Neural progenitor cell (in vitro differentiated cells): ENCODE measurements around the gene LMAN2. TPM values are rescaled to one million over a fixed set of nuclear protein-coding genes. Genes with fewer than 3 reads are reported as not detected.
"Not testable (repeated sequence)": the region's sequence is repeated elsewhere in the genome, so short reads cannot be mapped to it uniquely, and the experiment has no call there.

Experiments
- DNase-seq: peaks from one replicate; pipeline ENCODE4 v3.0.0-alpha.2; 2016; ENCODE audit warnings: low spot score
- H2AFZ ChIP-seq: fragments of 200-600 bp; sonication (generic); replicated peaks from 2 replicates; pipeline ENCODE4 v1.6.1; 2016; ENCODE audit warnings: antibody characterized with exemption
- H3F3A ChIP-seq: fragments of 200-600 bp; sonication (generic); 2 replicates; pipeline ENCODE4 v1.6.1; 2016; ENCODE audit warnings: antibody characterized with exemption, low read depth
- H3K27ac ChIP-seq: fragments of 200-600 bp; sonication (generic); 2 replicates; pipeline ENCODE4 v1.5.1; 2016; ENCODE audit warnings: mild to moderate bottlenecking
- H3K27me3 ChIP-seq: fragments of 200-600 bp; sonication (generic); 2 replicates; pipeline ENCODE4 v1.6.1; 2016; ENCODE audit warnings: mild to moderate bottlenecking, moderate library complexity
- H3K36me3 ChIP-seq: fragments of 200-600 bp; sonication (generic); 2 replicates; pipeline ENCODE4 v1.5.1; 2016
- H3K4me1 ChIP-seq: fragments of 200-600 bp; sonication (generic); 2 replicates; pipeline ENCODE4 v1.6.1; 2016; ENCODE audit warnings: mixed run types
- H3K4me2 ChIP-seq: fragments of 200-600 bp; sonication (generic); 2 replicates; pipeline ENCODE4 v1.6.1; 2016
- H3K4me3 ChIP-seq: fragments of 200-600 bp; sonication (generic); 2 replicates; pipeline ENCODE4 v1.5.1; 2016
- H3K79me2 ChIP-seq: fragments of 200-600 bp; sonication (generic); 2 replicates; pipeline ENCODE4 v1.6.1; 2016; ENCODE audit warnings: low read depth
- H3K9ac ChIP-seq: fragments of 200-600 bp; sonication (generic); 2 replicates; pipeline ENCODE4 v1.6.1; 2016
- H3K9me3 ChIP-seq: fragments of 200-600 bp; sonication (generic); 2 replicates; pipeline ENCODE4 v1.5.1; 2016; ENCODE audit warnings: low read depth
- H4K20me1 ChIP-seq: fragments of 200-600 bp; sonication (generic); 2 replicates; pipeline ENCODE4 v1.6.1; 2016; ENCODE audit warnings: low read depth
- H3K27ac Mint-ChIP-seq: 3 replicates; pipeline ENCODE4 v1.8.0; 2021; ENCODE audit warnings: mixed read lengths
- H3K27me3 Mint-ChIP-seq: 2 replicates; pipeline ENCODE4 v1.8.0; 2022; ENCODE audit warnings: low read depth, mild to moderate bottlenecking, inconsistent platforms, moderate library complexity, mixed read lengths; ENCODE audit not compliant: insufficient read depth
- H3K36me3 Mint-ChIP-seq: 3 replicates; pipeline ENCODE4 v1.8.0; 2021; ENCODE audit warnings: mixed read lengths
- H3K4me1 Mint-ChIP-seq: 3 replicates; pipeline ENCODE4 v1.8.0; 2021; ENCODE audit warnings: mixed read lengths
- H3K4me3 Mint-ChIP-seq: 3 replicates; pipeline ENCODE4 v1.8.0; 2021; ENCODE audit warnings: mild to moderate bottlenecking, moderate library complexity, mixed read lengths
- H3K9me3 Mint-ChIP-seq: 3 replicates; pipeline ENCODE4 v1.8.0; 2020; ENCODE audit warnings: mixed read lengths
- CTCF ChIP-seq: fragments of 200-600 bp; sonication (generic); IDR thresholded peaks from 2 replicates; pipeline ENCODE4 v1.5.1; 2017; ENCODE audit warnings: antibody characterized with exemption, mild to moderate bottlenecking
- EZH2 ChIP-seq: fragments of 200-600 bp; sonication (generic); IDR thresholded peaks from 2 replicates; pipeline ENCODE4 v1.6.1; 2017; ENCODE audit warnings: antibody characterized with exemption, mild to moderate bottlenecking, moderate library complexity
- EZH2phosphoT487 ChIP-seq: fragments of 200-600 bp; sonication (generic); IDR thresholded peaks from 2 replicates; pipeline ENCODE4 v1.6.1; 2017; ENCODE audit warnings: antibody characterized with exemption
- total RNA-seq: library from RNA; depleted of rRNA; stranded (reverse); fragments of >200 nt; gene quantifications from 2 replicates; pipeline ENCODE4 v1.2.3, GENCODE V29; 2015; ENCODE audit warnings: low replicate concordance

LMAN2 gene
- total RNA-seq, 1 donor from 2014 or later = 96.5 TPM

DNA sequence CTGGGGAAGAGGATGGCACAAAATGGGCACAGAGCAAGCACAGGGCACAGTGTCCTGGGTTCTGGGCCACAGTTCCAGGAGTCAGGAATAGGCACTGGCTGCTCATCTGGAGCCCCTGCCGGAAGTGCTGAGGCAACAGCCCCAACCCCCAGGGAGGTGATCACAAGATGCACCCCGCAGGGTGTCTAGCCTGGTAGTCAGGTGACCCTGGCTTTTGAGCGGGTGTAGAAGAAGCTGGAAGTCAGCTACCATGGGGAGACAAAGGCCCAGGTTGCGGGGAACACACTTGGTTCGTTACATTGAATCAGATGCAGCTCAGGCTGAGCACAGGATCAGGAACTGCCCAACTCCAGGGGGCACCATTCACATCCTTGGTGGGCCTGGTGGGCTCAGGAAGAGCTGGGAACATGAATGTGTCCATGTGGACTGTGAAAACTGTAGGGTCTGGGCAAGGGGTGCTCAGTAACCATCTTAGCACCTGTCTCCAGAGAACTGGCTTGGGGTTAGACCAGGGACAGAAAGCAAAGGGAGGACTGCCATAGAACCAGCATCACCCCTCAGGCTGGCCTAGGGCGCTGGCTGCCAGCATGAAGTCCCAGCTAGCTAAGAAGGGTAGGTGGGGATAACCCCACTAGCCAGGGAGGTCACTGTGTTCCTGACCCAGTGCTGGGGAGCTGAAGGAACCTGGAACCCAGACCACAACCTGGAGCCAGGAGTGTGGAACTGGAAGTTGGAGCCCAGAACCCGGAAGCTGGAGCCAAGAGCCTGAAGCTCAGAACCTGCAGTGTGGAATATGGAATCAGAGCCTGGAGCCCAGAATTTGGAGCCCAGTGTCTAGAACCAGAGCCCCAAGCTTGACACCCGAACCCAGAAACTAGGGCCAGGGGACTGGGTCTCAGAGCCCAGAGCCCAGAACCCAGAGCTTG lies 26.6 kb upstream of the LMAN2 start:
- TF ChIP-seq EZH2phosphoT487 = no peak
- peak; percentile 14 for TF ChIP-seq CTCF
- no peak overlapping the region for H3K4me3 Mint-ChIP-seq
- no peaks in the 10 kb centered on the region for H3K9me3 ChIP-seq
- no peaks in the 10 kb centered on the region for H3K27me3 ChIP-seq
- no peak for DNase-seq
- H3K9me3 Mint-ChIP-seq = no peaks in the 10 kb centered on the region
- no peaks in the 10 kb centered on the region for H3K4me1 ChIP-seq
- no peak overlapping the region for H3K9ac ChIP-seq
- no peak overlapping the region for H3K27ac Mint-ChIP-seq
- H3K4me3 ChIP-seq = no peak overlapping the region
- peaks cover 15% of the 10 kb centered on the region for H3F3A ChIP-seq
- no peaks in the 10 kb centered on the region for H3K36me3 Mint-ChIP-seq
- H3K27me3 Mint-ChIP-seq = peaks cover 10% of the 10 kb centered on the region
- H3K4me2 ChIP-seq = no peak overlapping the region
- no peaks in the 10 kb centered on the region for H4K20me1 ChIP-seq
- peaks cover 15% of the 10 kb centered on the region for H3K4me1 Mint-ChIP-seq
- no peak overlapping the region for H3K27ac ChIP-seq
- no peak overlapping the region for H2AFZ ChIP-seq
- no peaks in the 10 kb centered on the region for H3K36me3 ChIP-seq
- no peaks in the 10 kb centered on the region for H3K79me2 ChIP-seq

- H3K4me3 ChIP-seq = no peak overlapping the region
- no peak for DNase-seq
- no peaks in the 10 kb centered on the region for H3K9me3 ChIP-seq
- H3K4me1 Mint-ChIP-seq = peaks cover 14% of the 10 kb centered on the region
- H3K27me3 ChIP-seq = no peaks in the 10 kb centered on the region
- no peaks in the 10 kb centered on the region for H3K9me3 Mint-ChIP-seq
- no peak overlapping the region for H3K9ac ChIP-seq
- H3K27me3 Mint-ChIP-seq = peaks cover 7% of the 10 kb centered on the region
- H3K4me3 Mint-ChIP-seq = no peak overlapping the region
- no peak for TF ChIP-seq CTCF
- TF ChIP-seq EZH2phosphoT487 = no peak
- no peak for TF ChIP-seq EZH2
- no peaks in the 10 kb centered on the region for H4K20me1 ChIP-seq
- peaks cover 2% of the 10 kb centered on the region for H3K36me3 Mint-ChIP-seq
- peaks cover 5% of the 10 kb centered on the region for H3K4me1 ChIP-seq
- H3K4me2 ChIP-seq = no peak overlapping the region
- H3F3A ChIP-seq = peaks cover 21% of the 10 kb centered on the region
- no peak overlapping the region for H3K27ac ChIP-seq
- H3K79me2 ChIP-seq = no peaks in the 10 kb centered on the region
- no peak overlapping the region for H2AFZ ChIP-seq
- no peaks in the 10 kb centered on the region for H3K36me3 ChIP-seq
- H3K27ac Mint-ChIP-seq = no peak overlapping the region
Measured at GRCh38 chr5:177376107-177376506, 24.6 kb upstream of the LMAN2 start.

DNA sequence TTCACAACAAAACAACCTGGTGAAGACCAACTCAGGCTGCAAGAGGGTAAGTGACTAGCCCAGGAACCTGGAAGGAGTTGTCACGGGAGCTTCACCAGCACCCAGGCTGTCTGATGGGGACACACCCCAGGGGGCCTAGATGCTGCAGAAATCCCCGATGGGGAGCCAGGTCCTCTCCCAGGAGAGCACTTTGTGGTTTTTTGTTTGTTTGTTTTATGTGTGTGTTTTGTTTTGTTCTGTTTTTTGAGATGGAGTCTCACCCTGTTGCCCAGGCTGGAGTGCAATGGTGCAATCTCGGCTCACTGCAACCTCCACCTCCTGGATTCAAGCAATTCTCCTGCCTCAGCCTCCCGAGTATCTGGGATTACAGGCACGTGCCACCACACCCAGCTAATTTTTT lies 24.0 kb upstream of the LMAN2 start:
- H3K36me3 Mint-ChIP-seq, H3K27ac Mint-ChIP-seq: not testable (repeated sequence)

GRCh38 chr5:177374211-177374610 lies 22.7 kb upstream of the LMAN2 start:
- no peak overlapping the region for H2AFZ ChIP-seq

More for the DNA sequence above, 24.0 kb upstream of the LMAN2 start:
- H3K27me3 ChIP-seq, H3K27ac ChIP-seq, H3K9me3 ChIP-seq, H3K9me3 Mint-ChIP-seq, H3K36me3 ChIP-seq, H3K4me3 ChIP-seq, DNase-seq, H3K4me3 Mint-ChIP-seq, H2AFZ ChIP-seq, H4K20me1 ChIP-seq, H3K9ac ChIP-seq, H3K4me2 ChIP-seq, H3K27me3 Mint-ChIP-seq, H3K4me1 ChIP-seq, H3K79me2 ChIP-seq: not testable (repeated sequence)
- peaks cover 13% of the 10 kb centered on the region for H3K4me1 Mint-ChIP-seq
- H3F3A ChIP-seq = peaks cover 19% of the 10 kb centered on the region

More at GRCh38 chr5:177374211-177374610, 22.7 kb upstream of the LMAN2 start:
- Mint-ChIP-seq H3K27ac (no peak overlapping the region), H3K9me3 (no peaks in the 10 kb centered on the region), H3K27me3 (peaks cover 12% of the 10 kb centered on the region), H3K4me1 (peaks cover 11% of the 10 kb centered on the region), H3K36me3 (peaks cover 2% of the 10 kb centered on the region), H3K4me3 (no peak overlapping the region)
- Histone ChIP-seq H3K27ac (no peak overlapping the region), H3K4me2 (no peak overlapping the region), H3K36me3 (no peaks in the 10 kb centered on the region), H3F3A (peaks cover 32% of the 10 kb centered on the region), H3K27me3 (no peaks in the 10 kb centered on the region), H3K4me3 (no peak overlapping the region), H4K20me1 (no peaks in the 10 kb centered on the region), H3K79me2 (no peaks in the 10 kb centered on the region), H3K4me1 (peaks cover 6% of the 10 kb centered on the region), H3K9me3 (no peaks in the 10 kb centered on the region), H3K9ac (no peak overlapping the region)
- no peak for TF ChIP-seq EZH2phosphoT487
- no peak for DNase-seq
